HepG2 (cell line): ENCODE data around the gene IQCB1. TPM values are rescaled to one million over a fixed set of nuclear protein-coding genes. Genes with fewer than 3 reads are reported as not detected.

Source experiments
- ATAC-seq: fragments of 200-7000 bp; cut with Tn5 transposase; 3 replicates; pipeline ENCODE4 v1.9.1; 2020; ENCODE audit warnings: mild to moderate bottlenecking, moderate library complexity
- BruUV-seq: library from RNA; stranded (reverse); fragments of 400-500 nt; replicated peaks from 2 replicates; lab custom pipeline; 2021; lab: Mats Ljungman, UMichigan
- CTCF ChIA-PET: fragments of 300-600 bp; formaldehyde crosslinking; extraction: SDS; loops from one replicate; lab custom pipeline; 2021; ENCODE audit warnings: low total read pairs, inconsistent platforms, low intra/inter-chr PET ratio; lab: Yijun Ruan, JAX
- POLR2A ChIA-PET: fragments of 350-600 bp; sonication (Branson Sonifier 250); formaldehyde crosslinking; loops from one replicate; lab custom pipeline; 2020; ENCODE audit warnings: antibody characterized with exemption, inconsistent platforms; lab: Yijun Ruan, JAX
- DNase-seq: peaks from one replicate; pipeline ENCODE4 v3.0.0-alpha.2; 2015; ENCODE audit warnings: low spot score
- FAIRE-seq: peaks from 3 replicates; lab custom pipeline; 2011; peaks lifted over from hg19 to GRCh38; lab: Jason Lieb, UNC
- H2AFZ ChIP-seq: one replicate; pipeline ENCODE4 v1.6.1; 2011; ENCODE audit warnings: low read length, inconsistent platforms
- H3K27ac ChIP-seq: fragments of 300-600 bp; 3 replicates; pipeline ENCODE4 v1.8.0; 2011; ENCODE audit warnings: mixed run types, mild to moderate bottlenecking, mixed read lengths, low read length, inconsistent platforms; ENCODE audit not compliant: insufficient read depth; ENCODE audit errors: extremely low read length
- H3K27me3 ChIP-seq, 2 experiments: fragments of 200-600 bp in 1 of 2; 2 replicates in 1 of 2; 3 replicates in 1 of 2; pipeline versions ENCODE4 v1.6.0 to v1.8.0; 2011; ENCODE audit warnings: low read length in 2 of 2, mild to moderate bottlenecking in 2 of 2, moderate library complexity in 2 of 2, inconsistent platforms in 1 of 2; ENCODE audit not compliant: insufficient read depth in 2 of 2, control insufficient read depth in 1 of 2
- H3K36me3 ChIP-seq, 2 experiments: fragments of 200-600 bp in 1 of 2; replicated peaks in 1 of 2; 2 replicates in 1 of 2; 3 replicates in 1 of 2; pipeline versions ENCODE4 v1.5.1 to v1.8.0; 2011; ENCODE audit warnings: low read length in 2 of 2, inconsistent platforms in 1 of 2; ENCODE audit not compliant: insufficient read depth in 2 of 2, control insufficient read depth in 1 of 2
- H3K4me1 ChIP-seq: 2 replicates; pipeline ENCODE4 v1.5.1; 2012; ENCODE audit warnings: low read length, inconsistent platforms; ENCODE audit not compliant: insufficient read depth
- H3K4me2 ChIP-seq: 2 replicates; pipeline ENCODE4 v1.6.0; 2011; ENCODE audit warnings: low read depth, low read length, inconsistent platforms
- H3K4me3 ChIP-seq, 3 experiments: fragments of 200-600 bp in 1 of 3; sonication (generic), shearing (Covaris generic) in 1 of 3; replicated peaks in 1 of 3; 2 replicates each; pipeline ENCODE4 v1.5.1; 2011 to 2016; ENCODE audit warnings: low read length in 3 of 3, inconsistent platforms in 2 of 3, low read depth in 2 of 3, mild to moderate bottlenecking in 2 of 3, control low read depth in 1 of 3, mixed read lengths in 1 of 3; ENCODE audit not compliant: insufficient read depth in 1 of 3
- H3K79me2 ChIP-seq: one replicate; pipeline ENCODE4 v1.6.1; 2011; ENCODE audit warnings: low read length, inconsistent platforms; ENCODE audit not compliant: insufficient read depth
- H3K9ac ChIP-seq: 2 replicates; pipeline ENCODE4 v1.6.0; 2011; ENCODE audit warnings: mild to moderate bottlenecking, low read depth, low read length, inconsistent platforms; ENCODE audit not compliant: insufficient read depth
- H3K9me3 ChIP-seq: 2 replicates; pipeline ENCODE4 v1.5.1; 2012; ENCODE audit warnings: mild to moderate bottlenecking, low read length
- H4K20me1 ChIP-seq: 2 replicates; pipeline ENCODE4 v1.6.0; 2011; ENCODE audit warnings: inconsistent platforms, mild to moderate bottlenecking, low read length, moderate library complexity; ENCODE audit not compliant: insufficient read depth
- ATF7 ChIP-seq, 2 experiments: fragments of 450-650 bp in 1 of 2; sonication (generic) in 1 of 2; formaldehyde crosslinking in 1 of 2; IDR thresholded peaks; 2 replicates each; pipeline versions ENCODE4 v1.4.0 to v1.6.1; 2016 to 2020; ENCODE audit warnings: antibody characterized with exemption in 1 of 2, mild to moderate bottlenecking in 1 of 2, missing genetic modification reagents in 1 of 2
- EEA1 ChIP-seq: sonication (generic); formaldehyde crosslinking; IDR thresholded peaks from 2 replicates; pipeline ENCODE4 v1.5.1; 2020; ENCODE audit warnings: mild to moderate bottlenecking, missing genetic modification reagents, borderline replicate concordance
- ELF3 ChIP-seq: IDR thresholded peaks from 2 replicates; pipeline ENCODE4 v1.6.1; 2016; ENCODE audit warnings: missing genetic modification reagents, missing compliant biosample characterization
- PAWR ChIP-seq: sonication (generic); formaldehyde crosslinking; IDR thresholded peaks from 2 replicates; pipeline ENCODE4 v1.4.0; 2020; ENCODE audit warnings: missing genetic modification reagents, mild to moderate bottlenecking, borderline replicate concordance
- ZNF264 ChIP-seq: sonication (generic); formaldehyde crosslinking; IDR thresholded peaks from 2 replicates; pipeline ENCODE4 v1.4.0; 2020; ENCODE audit warnings: missing genetic modification reagents
- ZNF331 ChIP-seq: sonication (generic); formaldehyde crosslinking; IDR thresholded peaks from 2 replicates; pipeline ENCODE4 v1.4.0; 2020; ENCODE audit warnings: missing genetic modification reagents
- ZNF546 ChIP-seq: sonication (generic); formaldehyde crosslinking; conservative IDR thresholded peaks from 2 replicates; pipeline ENCODE4 v1.8.1; 2023; ENCODE audit warnings: mild to moderate bottlenecking, missing genetic modification reagents
- ZSCAN30 ChIP-seq: sonication (generic); formaldehyde crosslinking; IDR thresholded peaks from 2 replicates; pipeline ENCODE4 v1.5.0; 2020; ENCODE audit warnings: mild to moderate bottlenecking, missing genetic modification reagents
- WGBS: methylation state at CpG from one replicate; pipeline ENCODE4 v1.1.6; 2017; ENCODE audit warnings: low lambda C conversion rate; 5-methylcytosine and 5-hydroxymethylcytosine counted together
- in situ Hi-C: cut with HindIII; loops from 2 replicates; pipeline ENCODE4 v1.10.0; 2017; ENCODE audit warnings: low pct_unique_long_range_greater_than_20kb; ENCODE audit not compliant: extremely low pct_ligation_motif_present
- intact Hi-C: fragments of 100-400 bp; cut with micrococcal nuclease; formaldehyde crosslinking; loops from one replicate; pipeline ENCODE4 v1.10.0; 2022; ENCODE audit not compliant: unreplicated experiment
- polyA plus RNA-seq, 8 experiments: library from polyadenylated mRNA; depleted of rRNA in 3 of 8; stranded (reverse) in 7 of 8; unstranded in 1 of 8; fragments of >200 nt; fragmentation: Illumina TruSeq in 4 of 8; extraction: Trizol in 4 of 8; gene quantifications; 2 replicates each; pipeline versions ENCODE4 v1.2.1 to v1.2.3, GENCODE V29; 2011 to 2016; ENCODE audit warnings: low read depth in 4 of 8, missing spikeins in 1 of 8, mixed read lengths in 1 of 8; ENCODE audit not compliant: insufficient read depth in 1 of 8
- total RNA-seq, 5 experiments: library from RNA; depleted of rRNA; stranded (reverse); fragments of >200 nt; fragmentation: Illumina TruSeq; extraction: Trizol; gene quantifications; 2 replicates each; pipeline ENCODE4 v1.2.3, GENCODE V29; 2016; ENCODE audit warnings: low read depth in 1 of 5
- TF ChIP-seq, protein P1 (sequence below): sonication (generic); formaldehyde crosslinking; IDR thresholded peaks from 2 replicates; pipeline ENCODE4 v1.5.1; 2020; ENCODE audit warnings: mild to moderate bottlenecking, missing genetic modification reagents, moderate library complexity
- TF ChIP-seq, protein P2 (sequence below), 2 experiments: sonication (generic) in 1 of 2; formaldehyde crosslinking in 1 of 2; IDR thresholded peaks; 2 replicates each; pipeline versions ENCODE4 v1.5.1 to v1.6.1; 2011 to 2020; ENCODE audit warnings: borderline replicate concordance in 1 of 2, low read depth in 1 of 2, low read length in 1 of 2, mild to moderate bottlenecking in 1 of 2, missing genetic modification reagents in 1 of 2, moderate library complexity in 1 of 2

IQCB1 gene
- total and polyA plus RNA-seq, 2 of the 13 experiments (the other 11 are each of a cell fraction or from before 2014, with no cell fraction given): 18.0 to 41.4 TPM

GRCh38 chr3:121836064-121836463, 1.2 kb upstream of the IQCB1 start:
- ATAC-seq (no peak), FAIRE-seq (no peak), DNase-seq (no peak)
- in situ Hi-C loops (no loop called here), intact Hi-C loops (loop anchor here (10.0 kb wide), 1 partner anchor 91 kb away; the partner anchor contains the start of gene GOLGB1)
- WGBS: 76% methylated on average over 4 of the region's 4 CpGs
- H4K20me1 ChIP-seq: no peaks in the 10 kb centered on the region
- TF ChIP-seq ZSCAN30 (CRISPR knock-in tag) (no peak), ZNF264 (CRISPR knock-in tag) (no peak), ELF3 (CRISPR knock-in tag) (no peak), PAWR (CRISPR knock-in tag) (no peak), ZNF331 (CRISPR knock-in tag) (no peak), EEA1 (no peak), ATF7 (IDR thresholded peaks at IDR 0.05) (no peak), ATF7 (CRISPR knock-in tag; IDR thresholded peaks at IDR 0.05) (no peak), ZNF546 (no peak)
- TF ChIP-seq, protein P1, sequence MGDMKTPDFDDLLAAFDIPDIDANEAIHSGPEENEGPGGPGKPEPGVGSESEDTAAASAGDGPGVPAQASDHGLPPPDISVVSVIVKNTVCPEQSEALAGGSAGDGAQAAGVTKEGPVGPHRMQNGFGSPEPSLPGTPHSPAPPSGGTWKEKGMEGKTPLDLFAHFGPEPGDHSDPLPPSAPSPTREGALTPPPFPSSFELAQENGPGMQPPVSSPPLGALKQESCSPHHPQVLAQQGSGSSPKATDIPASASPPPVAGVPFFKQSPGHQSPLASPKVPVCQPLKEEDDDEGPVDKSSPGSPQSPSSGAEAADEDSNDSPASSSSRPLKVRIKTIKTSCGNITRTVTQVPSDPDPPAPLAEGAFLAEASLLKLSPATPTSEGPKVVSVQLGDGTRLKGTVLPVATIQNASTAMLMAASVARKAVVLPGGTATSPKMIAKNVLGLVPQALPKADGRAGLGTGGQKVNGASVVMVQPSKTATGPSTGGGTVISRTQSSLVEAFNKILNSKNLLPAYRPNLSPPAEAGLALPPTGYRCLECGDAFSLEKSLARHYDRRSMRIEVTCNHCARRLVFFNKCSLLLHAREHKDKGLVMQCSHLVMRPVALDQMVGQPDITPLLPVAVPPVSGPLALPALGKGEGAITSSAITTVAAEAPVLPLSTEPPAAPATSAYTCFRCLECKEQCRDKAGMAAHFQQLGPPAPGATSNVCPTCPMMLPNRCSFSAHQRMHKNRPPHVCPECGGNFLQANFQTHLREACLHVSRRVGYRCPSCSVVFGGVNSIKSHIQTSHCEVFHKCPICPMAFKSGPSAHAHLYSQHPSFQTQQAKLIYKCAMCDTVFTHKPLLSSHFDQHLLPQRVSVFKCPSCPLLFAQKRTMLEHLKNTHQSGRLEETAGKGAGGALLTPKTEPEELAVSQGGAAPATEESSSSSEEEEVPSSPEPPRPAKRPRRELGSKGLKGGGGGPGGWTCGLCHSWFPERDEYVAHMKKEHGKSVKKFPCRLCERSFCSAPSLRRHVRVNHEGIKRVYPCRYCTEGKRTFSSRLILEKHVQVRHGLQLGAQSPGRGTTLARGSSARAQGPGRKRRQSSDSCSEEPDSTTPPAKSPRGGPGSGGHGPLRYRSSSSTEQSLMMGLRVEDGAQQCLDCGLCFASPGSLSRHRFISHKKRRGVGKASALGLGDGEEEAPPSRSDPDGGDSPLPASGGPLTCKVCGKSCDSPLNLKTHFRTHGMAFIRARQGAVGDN (CRISPR knock-in tag): no peak
- TF ChIP-seq, protein P2, sequence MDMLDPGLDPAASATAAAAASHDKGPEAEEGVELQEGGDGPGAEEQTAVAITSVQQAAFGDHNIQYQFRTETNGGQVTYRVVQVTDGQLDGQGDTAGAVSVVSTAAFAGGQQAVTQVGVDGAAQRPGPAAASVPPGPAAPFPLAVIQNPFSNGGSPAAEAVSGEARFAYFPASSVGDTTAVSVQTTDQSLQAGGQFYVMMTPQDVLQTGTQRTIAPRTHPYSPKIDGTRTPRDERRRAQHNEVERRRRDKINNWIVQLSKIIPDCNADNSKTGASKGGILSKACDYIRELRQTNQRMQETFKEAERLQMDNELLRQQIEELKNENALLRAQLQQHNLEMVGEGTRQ (IDR thresholded peaks at IDR 0.05; ENCODE audit: low read depth, low read length): no peak
- TF ChIP-seq, protein P2 (CRISPR knock-in tag; IDR thresholded peaks at IDR 0.05; ENCODE audit: borderline replicate concordance): no peak
- TF ChIP-seq, all 625 proteins: peak for 0
- Histone ChIP-seq H3K79me2 (peaks cover 30% of the 10 kb centered on the region), H3K9ac (no peak overlapping the region), H3K4me3 (peak overlapping the region in 2 of 3 experiments; percentile 66 to 85; a peak in 3 of 6 replicates), H3K4me1 (peaks cover 36% of the 10 kb centered on the region), H3K27me3 (no peaks in the 10 kb centered on the region), H3K4me2 (peak overlapping the region; percentile 83), H3K9me3 (no peaks in the 10 kb centered on the region), H3K27ac (no peak overlapping the region), H3K36me3 (no peaks in the 10 kb centered on the region; a peak in 1 of 5 replicates), H2AFZ (no peak overlapping the region)
- no TSS peak for BruUV-seq
- CTCF ChIA-PET: no interaction called here
- POLR2A ChIA-PET: no interaction called here
